H1 (cell line): ENCODE data around the gene GPRASP3. TPM values are rescaled to one million over a fixed set of nuclear protein-coding genes. Genes with fewer than 3 reads are reported as not detected.

Experiments
- CTCF ChIA-PET: fragments of 300-600 bp; sonication (Branson Sonifier 250); formaldehyde crosslinking; loops from one replicate; lab custom pipeline; 2021; ENCODE audit not compliant: partially characterized antibody; lab: Charles Lee
- POLR2A ChIA-PET: fragments of 300-600 bp; sonication (Branson Sonifier 250); formaldehyde crosslinking; loops from one replicate; lab custom pipeline; 2021; ENCODE audit warnings: inconsistent platforms; ENCODE audit not compliant: partially characterized antibody; lab: Charles Lee
- DNase-seq, 2 experiments: peaks; one replicate each; pipeline versions ENCODE4 v3.0.0 to v3.0.0-alpha.2; 2010 to 2022; ENCODE audit warnings: low spot score in 2 of 2, low read depth in 1 of 2, mixed read lengths in 1 of 2
- FAIRE-seq: peaks from 2 replicates; lab custom pipeline; 2011; peaks lifted over from hg19 to GRCh38; lab: Jason Lieb, UNC
- H2AFZ ChIP-seq: 2 replicates; pipeline ENCODE4 v1.8.1; 2012; ENCODE audit warnings: low read length, inconsistent platforms
- H2AK5ac ChIP-seq: 2 replicates; pipeline ENCODE4 v1.6.1; 2013; ENCODE audit warnings: low read depth, low read length
- H2BK120ac ChIP-seq: replicated peaks from 2 replicates; pipeline ENCODE3; 2013; ENCODE audit warnings: low read depth, low read length, inconsistent platforms
- H2BK12ac ChIP-seq: 2 replicates; pipeline ENCODE4 v1.6.1; 2013; ENCODE audit warnings: low read depth, low read length
- H2BK15ac ChIP-seq: 2 replicates; pipeline ENCODE4 v1.6.1; 2013; ENCODE audit warnings: low read length
- H2BK20ac ChIP-seq: 2 replicates; pipeline ENCODE4 v1.6.1; 2013; ENCODE audit warnings: low read length
- H2BK5ac ChIP-seq: 2 replicates; pipeline ENCODE4 v1.6.1; 2013; ENCODE audit warnings: low read depth, low read length
- H3K14ac ChIP-seq: 2 replicates; pipeline ENCODE4 v1.6.1; 2013; ENCODE audit warnings: inconsistent platforms; ENCODE audit not compliant: insufficient read length
- H3K18ac ChIP-seq: 2 replicates; pipeline ENCODE4 v1.6.1; 2013; ENCODE audit warnings: low read length; ENCODE audit errors: extremely low read depth
- H3K23ac ChIP-seq: 2 replicates; pipeline ENCODE4 v1.6.1; 2013; ENCODE audit warnings: inconsistent platforms; ENCODE audit not compliant: insufficient read length
- H3K23me2 ChIP-seq: 2 replicates; pipeline ENCODE4 v1.6.1; 2013; ENCODE audit warnings: low read depth, low read length
- H3K27ac ChIP-seq: 2 replicates; pipeline ENCODE4 v1.6.1; 2011; ENCODE audit warnings: low read depth, low read length, inconsistent platforms
- H3K27me3 ChIP-seq, 4 experiments: replicated peaks in 1 of 4; 1 replicate in 1 of 4; 2 replicates in 3 of 4; pipeline versions ENCODE4 v1.6.1 to v1.8.1; 2011 to 2013; ENCODE audit warnings: low read length in 3 of 4, mild to moderate bottlenecking in 3 of 4, inconsistent platforms in 2 of 4, mixed read lengths in 2 of 4, moderate library complexity in 1 of 4; ENCODE audit not compliant: control insufficient read depth in 3 of 4, insufficient read depth in 3 of 4; ENCODE audit errors: extremely low read depth in 1 of 4
- H3K36me3 ChIP-seq, 4 experiments: 2 replicates each; pipeline versions ENCODE4 v1.6.1 to v1.8.1; 2011 to 2013; ENCODE audit warnings: mild to moderate bottlenecking in 4 of 4, low read length in 3 of 4, moderate library complexity in 2 of 4, control low read depth in 1 of 4, inconsistent platforms in 1 of 4; ENCODE audit not compliant: insufficient read depth in 4 of 4, control insufficient read depth in 2 of 4
- H3K4ac ChIP-seq: replicated peaks from 2 replicates; pipeline ENCODE3; 2013; ENCODE audit warnings: low read length, low read depth, mixed read lengths, inconsistent platforms; ENCODE audit not compliant: insufficient read length
- H3K4me1 ChIP-seq, 4 experiments: replicated peaks in 1 of 4; 1 replicate in 1 of 4; 2 replicates in 3 of 4; pipeline versions ENCODE4 v1.6.1 to v1.8.1; 2011 to 2013; ENCODE audit warnings: low read length in 3 of 4, inconsistent platforms in 2 of 4, mixed read lengths in 1 of 4; ENCODE audit not compliant: insufficient read depth in 4 of 4, control insufficient read depth in 3 of 4
- H3K4me2 ChIP-seq, 2 experiments: 2 replicates each; pipeline versions ENCODE4 v1.6.1 to v1.8.1; 2011 to 2013; ENCODE audit warnings: low read depth in 2 of 2, low read length in 2 of 2, control low read depth in 1 of 2, inconsistent platforms in 1 of 2, mild to moderate bottlenecking in 1 of 2; ENCODE audit not compliant: insufficient read depth in 1 of 2
- H3K4me3 ChIP-seq, 4 experiments: fragments of 200-600, 300-600 bp in 1 of 4; sonication (generic), shearing (Covaris generic), sonication (Bioruptor Twin) in 1 of 4; 2 replicates each; pipeline versions ENCODE4 v1.5.1 to v1.8.1; 2011 to 2016; ENCODE audit warnings: low read length in 4 of 4, low read depth in 3 of 4, control low read depth in 2 of 4, inconsistent platforms in 2 of 4, mild to moderate bottlenecking in 2 of 4, mixed read lengths in 1 of 4, moderate library complexity in 1 of 4; ENCODE audit not compliant: insufficient read depth in 2 of 4; ENCODE audit errors: extremely low read depth in 1 of 4
- H3K56ac ChIP-seq: replicated peaks from 2 replicates; pipeline ENCODE3; 2013; ENCODE audit warnings: low read depth, mild to moderate bottlenecking, mixed read lengths, low read length, inconsistent platforms; ENCODE audit not compliant: insufficient read length
- H3K79me1 ChIP-seq: 2 replicates; pipeline ENCODE4 v1.6.1; 2013; ENCODE audit warnings: low read depth, low read length, control low read depth
- H3K79me2 ChIP-seq, 2 experiments: 2 replicates each; pipeline versions ENCODE4 v1.6.1 to v1.8.1; 2012 to 2013; ENCODE audit warnings: low read length in 2 of 2, mild to moderate bottlenecking in 2 of 2, inconsistent platforms in 1 of 2; ENCODE audit not compliant: insufficient read depth in 2 of 2, control insufficient read depth in 1 of 2
- H3K9ac ChIP-seq, 4 experiments: replicated peaks in 1 of 4; 1 replicate in 1 of 4; 2 replicates in 3 of 4; pipeline versions ENCODE4 v1.6.1 to v1.8.1; 2011 to 2013; ENCODE audit warnings: low read depth in 3 of 4, low read length in 3 of 4, control low read depth in 2 of 4, mild to moderate bottlenecking in 2 of 4, moderate library complexity in 2 of 4, inconsistent platforms in 1 of 4; ENCODE audit errors: extremely low read depth in 1 of 4
- H3K9me3 ChIP-seq, 2 experiments: 2 replicates each; pipeline versions ENCODE4 v1.6.1 to v1.8.1; 2012 to 2013; ENCODE audit warnings: mild to moderate bottlenecking in 2 of 2, moderate library complexity in 2 of 2, control low read depth in 1 of 2, inconsistent platforms in 1 of 2, low read depth in 1 of 2, low read length in 1 of 2, mixed read lengths in 1 of 2; ENCODE audit not compliant: insufficient read depth in 2 of 2
- H4K20me1 ChIP-seq, 2 experiments: replicated peaks in 1 of 2; 2 replicates each; pipeline versions ENCODE3 to v1.8.1; 2011 to 2013; ENCODE audit warnings: inconsistent platforms in 2 of 2, low read length in 2 of 2, mild to moderate bottlenecking in 1 of 2; ENCODE audit not compliant: insufficient read depth in 2 of 2, control insufficient read depth in 1 of 2
- H4K5ac ChIP-seq: 2 replicates; pipeline ENCODE4 v1.6.1; 2013; ENCODE audit warnings: low read length, low read depth, mixed read lengths, inconsistent platforms; ENCODE audit not compliant: insufficient read length
- H4K8ac ChIP-seq: 2 replicates; pipeline ENCODE4 v1.8.0; 2013; ENCODE audit warnings: mild to moderate bottlenecking, moderate library complexity, low read length, inconsistent platforms; ENCODE audit not compliant: insufficient read depth; ENCODE audit errors: extremely low read depth
- H4K91ac ChIP-seq: replicated peaks from 2 replicates; pipeline ENCODE3; 2013; ENCODE audit warnings: low read length, mixed read lengths, inconsistent platforms; ENCODE audit not compliant: insufficient read length
- BRCA1 ChIP-seq: IDR thresholded peaks from 2 replicates; pipeline ENCODE4 v1.6.1; 2012; ENCODE audit warnings: low read depth, low read length, improper control_type of control experiment
- GTF2F1 ChIP-seq: IDR thresholded peaks from 2 replicates; pipeline ENCODE4 v1.6.1; 2012; ENCODE audit warnings: low read depth, low read length, improper control_type of control experiment, borderline replicate concordance
- NRF1 ChIP-seq: IDR thresholded peaks from 2 replicates; pipeline ENCODE4 v1.6.1; 2011; ENCODE audit warnings: mild to moderate bottlenecking, low read depth, low read length, improper control_type of control experiment
- POLR2A ChIP-seq, 2 experiments: IDR thresholded peaks; 1 replicate in 1 of 2; 2 replicates in 1 of 2; pipeline ENCODE4 v1.6.1; 2011; ENCODE audit warnings: low read depth in 2 of 2, low read length in 2 of 2, mild to moderate bottlenecking in 2 of 2; ENCODE audit errors: control extremely low read depth in 1 of 2
- SP2 ChIP-seq: IDR thresholded peaks from 2 replicates; pipeline ENCODE4 v1.6.1; 2012; ENCODE audit warnings: mild to moderate bottlenecking, low read length, inconsistent platforms
- WGBS, 2 experiments: shearing (Covaris generic) in 1 of 2; methylation state at CpG; one replicate each; pipeline versions ENCODE4 v1.1.6 to v1.1.7; 2013 to 2015; ENCODE audit warnings: low lambda C conversion rate in 2 of 2, mixed read lengths in 2 of 2, inconsistent platforms in 1 of 2, low coverage in 1 of 2, missing lambda C conversion rate in 1 of 2; ENCODE audit not compliant: insufficient replicate concordance in 2 of 2, insufficient coverage in 1 of 2, insufficient read length in 1 of 2; ENCODE audit errors: extremely low coverage in 1 of 2, missing lambda C conversion rate in 1 of 2; 5-methylcytosine and 5-hydroxymethylcytosine counted together
- long read RNA-seq, 2 experiments: library from RNA in 1 of 2; library from capped mRNA in 1 of 2; stranded (forward); transcript quantifications; one replicate each; pipeline ENCODE4 v2.0.0, GENCODE V29; 2021; ENCODE audit warnings: inconsistent platforms in 1 of 2
- polyA minus RNA-seq, 3 experiments: library from RNA; depleted of rRNA, polyadenylated mRNA; stranded (reverse); fragments of >200 nt; gene quantifications; 1 replicate in 2 of 3; 2 replicates in 1 of 3; pipeline ENCODE4 v1.2.3, GENCODE V29; 2011
- polyA plus RNA-seq, 7 experiments: library from polyadenylated mRNA; depleted of rRNA in 3 of 7; stranded (reverse) in 5 of 7; unstranded in 2 of 7; fragments of >200 nt in 5 of 7; fragments of 200-250 nt in 2 of 7; gene quantifications; 1 replicate in 5 of 7; 2 replicates in 1 of 7; 4 replicates in 1 of 7; pipeline versions ENCODE4 v1.2.1 to v1.2.3, GENCODE V29; 2011 to 2013; ENCODE audit warnings: missing spikeins in 2 of 7, mixed read lengths in 2 of 7
- total RNA-seq: library from RNA; stranded (reverse); fragmentation: NEBNext Ultra II Directional; extraction: Animal tissue kit (Norgen Biotek cat#: 25700); gene quantifications from 2 replicates; pipeline ENCODE4 v1.2.1, GENCODE V29; 2021

GPRASP3 gene, protein sequence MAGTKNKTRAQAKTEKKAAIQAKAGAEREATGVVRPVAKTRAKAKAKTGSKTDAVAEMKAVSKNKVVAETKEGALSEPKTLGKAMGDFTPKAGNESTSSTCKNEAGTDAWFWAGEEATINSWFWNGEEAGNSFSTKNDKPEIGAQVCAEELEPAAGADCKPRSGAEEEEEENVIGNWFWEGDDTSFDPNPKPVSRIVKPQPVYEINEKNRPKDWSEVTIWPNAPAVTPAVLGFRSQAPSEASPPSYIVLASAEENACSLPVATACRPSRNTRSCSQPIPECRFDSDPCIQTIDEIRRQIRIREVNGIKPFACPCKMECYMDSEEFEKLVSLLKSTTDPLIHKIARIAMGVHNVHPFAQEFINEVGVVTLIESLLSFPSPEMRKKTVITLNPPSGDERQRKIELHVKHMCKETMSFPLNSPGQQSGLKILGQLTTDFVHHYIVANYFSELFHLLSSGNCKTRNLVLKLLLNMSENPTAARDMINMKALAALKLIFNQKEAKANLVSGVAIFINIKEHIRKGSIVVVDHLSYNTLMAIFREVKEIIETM
- total RNA-seq (19.3 and 19.8 TPM in 2 replicates), polyA plus RNA-seq (2011; rRNA removed) (5.0 and 7.0 TPM in 2 replicates), polyA minus RNA-seq (2011; rRNA and poly(A)+ RNA removed) (12.8 and 15.1 TPM in 2 replicates)
- 8.6 TPM for polyA plus RNA-seq (2011; cell fraction: cytosol; rRNA removed)
- polyA plus RNA-seq (2011; cell fraction: nucleus; rRNA removed) = 5.0 TPM
- 10.8 to 12.4 TPM (median 12.3 TPM) in 4 replicates for polyA plus RNA-seq (2012, experiment 1 of 2)
- polyA plus RNA-seq (2012, experiment 2 of 2) = 1.0 TPM
- 6.9 TPM for polyA plus RNA-seq (2013, experiment 1 of 2)
- 6.4 TPM for polyA plus RNA-seq (2013, experiment 2 of 2)
- polyA minus RNA-seq (2011; cell fraction: cytosol; rRNA and poly(A)+ RNA removed) = 8.7 TPM
- polyA minus RNA-seq (2011; cell fraction: nucleus; rRNA and poly(A)+ RNA removed) = 9.3 TPM
- long read RNA-seq, experiment 1, partial matches to known transcripts = 0 of 10 reads
- long read RNA-seq, experiment 1, other reads (novel, unspliced or antisense) = 10 of 10 reads
- long read RNA-seq, experiment 2, full-length matches to known transcripts = 3 of 4 reads
- long read RNA-seq, experiment 2, partial matches to known transcripts = 0 of 4 reads
- long read RNA-seq, experiment 2, other reads (novel, unspliced or antisense) = 1 of 4 reads

DNA sequence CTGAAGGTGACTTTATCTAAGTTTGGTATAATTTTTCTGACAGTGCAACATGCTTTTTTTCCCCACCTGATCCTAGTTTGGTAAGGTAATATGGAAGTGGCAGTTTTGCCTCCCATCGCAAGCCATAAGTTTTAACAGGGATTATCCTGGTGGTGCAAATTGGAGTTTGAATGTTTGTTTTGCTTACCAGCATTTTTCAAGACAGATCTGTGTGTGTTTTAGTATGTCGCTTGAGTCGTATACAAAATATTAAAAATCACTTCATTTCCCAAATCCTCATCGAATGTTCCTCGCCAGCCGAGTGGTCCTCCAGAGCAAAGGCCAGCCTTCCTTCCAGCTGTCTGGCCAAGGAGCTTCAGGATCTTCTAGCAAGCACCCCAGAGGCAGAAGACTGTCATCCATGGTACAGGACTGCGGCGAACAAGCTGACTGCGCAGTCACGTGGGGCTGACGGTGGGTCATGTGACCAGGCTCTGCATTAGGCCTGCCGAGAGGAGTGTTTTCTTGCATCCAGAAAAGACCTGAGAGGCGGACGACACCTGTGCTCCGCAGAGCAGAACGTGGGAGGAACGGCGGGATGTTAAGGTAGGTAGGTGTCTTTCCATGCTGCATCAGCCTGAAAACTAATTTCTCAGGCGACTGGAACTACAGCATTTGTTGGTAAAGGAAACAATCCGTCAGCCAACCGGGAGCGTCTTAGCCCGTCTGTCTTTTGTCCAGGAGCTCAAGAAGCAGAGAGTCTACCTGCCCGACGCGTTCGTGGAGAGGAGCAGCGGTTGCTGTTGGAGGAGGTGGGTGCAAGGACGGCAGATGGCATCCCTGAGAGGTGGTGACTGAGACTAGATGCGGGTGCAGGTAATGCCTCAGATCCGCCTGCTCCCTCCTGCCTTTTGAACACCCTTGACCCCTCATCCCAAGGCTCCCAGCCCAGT lies at the start of gene GPRASP3:
Gene GPRASP3 (plus strand): TSS at position 507 of the 932 bp plus-strand sequence. CDS start 28,253 bp downstream, outside the sequence.
- H3K27ac ChIP-seq = no peak within 1 kb of the TSS
- H3K18ac ChIP-seq = no peak within 1 kb of the TSS
- H2BK12ac ChIP-seq = no peak within 1 kb of the TSS
- no peaks in the 10 kb centered on the region for H3K9me3 ChIP-seq
- H3K4me3 ChIP-seq = peak within 1 kb of the TSS; percentile 36 to 72 (median 54)
- H3K79me2 ChIP-seq = no peaks in the 10 kb centered on the region
- POLR2A ChIA-PET = interaction anchor here (0.8 to 1.6 kb wide), 2 partner anchors 10 to 12 kb away, joined by 3 to 10 read pairs; no protein-coding TSS in a partner anchor
- H2BK5ac ChIP-seq = no peak within 1 kb of the TSS
- H2AK5ac ChIP-seq = no peak within 1 kb of the TSS
- H4K20me1 ChIP-seq = no peaks in the 10 kb centered on the region
- H3K36me3 ChIP-seq = no peaks in the 10 kb centered on the region
- H3K4ac ChIP-seq = no peak within 1 kb of the TSS
- CTCF ChIA-PET = interaction anchor here (1.0 kb wide), 1 partner anchor 115 kb away, joined by 3 read pairs; no protein-coding TSS in a partner anchor
- WGBS, 2 experiments = 8% methylated on average over 31 of the region's 31 CpGs; no CpG with 5 or more reads in 1 of the 2 experiments
- no peak within 1 kb of the TSS for H3K14ac ChIP-seq
- no peak within 1 kb of the TSS for H2BK15ac ChIP-seq
- H4K5ac ChIP-seq = no peak within 1 kb of the TSS
- peaks cover 4% of the 10 kb centered on the region; the same call in 1 of the 2 replicates for H3K23me2 ChIP-seq
- FAIRE-seq (no peak), DNase-seq (peak in 1 of 2 experiments; percentile 74)
- peak within 1 kb of the TSS; percentile 81 to 83 for H3K4me2 ChIP-seq
- peak within 1 kb of the TSS; percentile 13 to 91 (median 51) for H3K9ac ChIP-seq
- H3K23ac ChIP-seq = no peak within 1 kb of the TSS
- no peaks in the 10 kb centered on the region for H3K27me3 ChIP-seq
- no peaks in the 10 kb centered on the region for H3K79me1 ChIP-seq
- no peak within 1 kb of the TSS for H3K56ac ChIP-seq
- H2BK120ac ChIP-seq = no peak within 1 kb of the TSS
- no peak within 1 kb of the TSS for H2BK20ac ChIP-seq
- no peak within 1 kb of the TSS for H4K91ac ChIP-seq
- peaks cover 0 to 5% (median under 1%) of the 10 kb centered on the region in 4 experiments; a peak in 1 of 7 replicates for H3K4me1 ChIP-seq
- peak within 1 kb of the TSS; percentile 93 for H4K8ac ChIP-seq
- H2AFZ ChIP-seq = peak within 1 kb of the TSS; percentile 96
- TF ChIP-seq BRCA1 (no peak), NRF1 (no peak), POLR2A (IDR thresholded peaks at IDR 0.05; ENCODE audit: control extremely low read depth in 1 of 2, low read depth in 2 of 2, low read length in 2 of 2) (peak in 1 of 2 experiments; percentile 61; a peak in 2 of 3 replicates), GTF2F1 (no peak; the same call in 1 of the 2 replicates), SP2 (no peak)
